HepG2 (cell line): ENCODE results near the gene TSACC. TPM values are rescaled to one million over a fixed set of nuclear protein-coding genes. Genes with fewer than 3 reads are reported as not detected.
A peak's percentile ranks its signal among the peaks of the same experiment; 100 is the strongest.

Experiments used
- AHR ChIP-seq: IDR thresholded peaks from 2 replicates; pipeline ENCODE4 v1.6.1; 2018; ENCODE audit warnings: missing genetic modification reagents, missing compliant biosample characterization
- CCAR2 ChIP-seq: fragments of 200-400 bp; formaldehyde crosslinking; optimal IDR thresholded peaks from 2 replicates; pipeline ENCODE3; 2018; ENCODE audit warnings: low read depth, mild to moderate bottlenecking, low read length, moderate library complexity
- CCDC6 ChIP-seq: sonication (generic); formaldehyde crosslinking; IDR thresholded peaks from 2 replicates; pipeline ENCODE4 v1.8.1; 2022; ENCODE audit warnings: mild to moderate bottlenecking, missing genetic modification reagents, moderate library complexity
- FOXA1 ChIP-seq, 2 experiments: fragments of 450-650 bp in 1 of 2; sonication (generic) in 1 of 2; formaldehyde crosslinking in 1 of 2; IDR thresholded peaks; 2 replicates each; pipeline versions ENCODE4 v1.4.0 to v1.6.1; 2016 to 2020; ENCODE audit warnings: missing genetic modification reagents in 1 of 2
- GATAD2A ChIP-seq: IDR thresholded peaks from 2 replicates; pipeline ENCODE4 v1.6.1; 2016
- GFI1 ChIP-seq: sonication (generic); formaldehyde crosslinking; IDR thresholded peaks from 2 replicates; pipeline ENCODE4 v1.5.0; 2020; ENCODE audit warnings: missing genetic modification reagents, mild to moderate bottlenecking, borderline replicate concordance
- MBNL3 ChIP-seq: fragments of 250-450 bp; sonication (Bioruptor Pico); conservative IDR thresholded peaks from 2 replicates; pipeline ENCODE4 v1.8.0; 2022; ENCODE audit warnings: mild to moderate bottlenecking, inconsistent platforms
- NR2F2 ChIP-seq: IDR thresholded peaks from 2 replicates; pipeline ENCODE4 v1.6.1; 2012; ENCODE audit warnings: low read depth, inconsistent platforms, borderline replicate concordance
- NR2F6 ChIP-seq, 2 experiments: IDR thresholded peaks; 2 replicates each; pipeline ENCODE4 v1.6.1; 2016; ENCODE audit warnings: antibody characterized with exemption in 1 of 2, mild to moderate bottlenecking in 1 of 2
- TBP ChIP-seq: sonication (generic); formaldehyde crosslinking; IDR thresholded peaks from 2 replicates; pipeline ENCODE4 v1.5.0; 2020; ENCODE audit warnings: missing genetic modification reagents
- TGIF2 ChIP-seq: IDR thresholded peaks from 2 replicates; pipeline ENCODE4 v1.6.1; 2016; ENCODE audit warnings: control low read depth, missing compliant biosample characterization
- ZC3H13 ChIP-seq: sonication (generic); formaldehyde crosslinking; IDR thresholded peaks from 2 replicates; pipeline ENCODE4 v1.8.1; 2023; ENCODE audit warnings: mild to moderate bottlenecking, missing genetic modification reagents, moderate library complexity
- ZNF510 ChIP-seq: sonication (generic); formaldehyde crosslinking; IDR thresholded peaks from 2 replicates; pipeline ENCODE4 v1.4.0; 2020; ENCODE audit warnings: low read depth, mild to moderate bottlenecking, missing genetic modification reagents
- ZNF549 ChIP-seq: sonication (generic); formaldehyde crosslinking; IDR thresholded peaks from 2 replicates; pipeline ENCODE4 v1.5.0; 2020; ENCODE audit warnings: missing genetic modification reagents
- ZNF598 ChIP-seq: sonication (generic); formaldehyde crosslinking; IDR thresholded peaks from 2 replicates; pipeline ENCODE4 v1.5.1; 2020; ENCODE audit warnings: mild to moderate bottlenecking, missing genetic modification reagents, borderline replicate concordance
- ZNF761 ChIP-seq: sonication (generic); formaldehyde crosslinking; conservative IDR thresholded peaks from 2 replicates; pipeline ENCODE4 v1.4.0; 2020; ENCODE audit warnings: mild to moderate bottlenecking, missing genetic modification reagents
- ZNF839 ChIP-seq: sonication (generic); formaldehyde crosslinking; IDR thresholded peaks from 2 replicates; pipeline ENCODE4 v1.4.0; 2020; ENCODE audit warnings: missing genetic modification reagents, mild to moderate bottlenecking, borderline replicate concordance
- polyA plus RNA-seq, 8 experiments: library from polyadenylated mRNA; depleted of rRNA in 3 of 8; stranded (reverse) in 7 of 8; unstranded in 1 of 8; fragments of >200 nt; fragmentation: Illumina TruSeq in 4 of 8; extraction: Trizol in 4 of 8; gene quantifications; 2 replicates each; pipeline versions ENCODE4 v1.2.1 to v1.2.3, GENCODE V29; 2011 to 2016; ENCODE audit warnings: low read depth in 4 of 8, missing spikeins in 1 of 8, mixed read lengths in 1 of 8; ENCODE audit not compliant: insufficient read depth in 1 of 8
- total RNA-seq, 5 experiments: library from RNA; depleted of rRNA; stranded (reverse); fragments of >200 nt; fragmentation: Illumina TruSeq; extraction: Trizol; gene quantifications; 2 replicates each; pipeline ENCODE4 v1.2.3, GENCODE V29; 2016; ENCODE audit warnings: low read depth in 1 of 5
- TF ChIP-seq, protein P1 (sequence below): sonication (generic); formaldehyde crosslinking; IDR thresholded peaks from 2 replicates; pipeline ENCODE4 v1.4.0; 2020; ENCODE audit warnings: low read depth, mild to moderate bottlenecking, missing genetic modification reagents
- TF ChIP-seq, protein P2 (sequence below): sonication (generic); IDR thresholded peaks from 2 replicates; pipeline ENCODE4 v1.6.1; 2016; ENCODE audit warnings: low read depth, borderline replicate concordance
- TF ChIP-seq, protein P3 (sequence below): sonication (generic); formaldehyde crosslinking; IDR thresholded peaks from 2 replicates; pipeline ENCODE4 v1.5.0; 2020; ENCODE audit warnings: missing genetic modification reagents
- TF ChIP-seq, protein P4 (sequence below): sonication (generic); formaldehyde crosslinking; IDR thresholded peaks from 2 replicates; pipeline ENCODE4 v1.9.0; 2022; ENCODE audit warnings: low read depth, missing genetic modification reagents
- TF ChIP-seq, protein P5 (sequence below), 2 experiments: fragments of 450-650 bp in 1 of 2; sonication (generic) in 1 of 2; formaldehyde crosslinking; IDR thresholded peaks; 2 replicates each; pipeline versions ENCODE4 v1.5.0 to v1.8.0; 2020 to 2022; ENCODE audit warnings: mild to moderate bottlenecking in 1 of 2, missing genetic modification reagents in 1 of 2
- TF ChIP-seq, protein P6 (sequence below): sonication (generic); formaldehyde crosslinking; conservative IDR thresholded peaks from 2 replicates; pipeline ENCODE4 v1.4.0; 2020; ENCODE audit warnings: missing genetic modification reagents

TSACC gene
- total and polyA plus RNA-seq, 2 of the 13 experiments (the other 11 are each of a cell fraction or from before 2014, with no cell fraction given), result 1.5 to 2.6 TPM

DNA sequence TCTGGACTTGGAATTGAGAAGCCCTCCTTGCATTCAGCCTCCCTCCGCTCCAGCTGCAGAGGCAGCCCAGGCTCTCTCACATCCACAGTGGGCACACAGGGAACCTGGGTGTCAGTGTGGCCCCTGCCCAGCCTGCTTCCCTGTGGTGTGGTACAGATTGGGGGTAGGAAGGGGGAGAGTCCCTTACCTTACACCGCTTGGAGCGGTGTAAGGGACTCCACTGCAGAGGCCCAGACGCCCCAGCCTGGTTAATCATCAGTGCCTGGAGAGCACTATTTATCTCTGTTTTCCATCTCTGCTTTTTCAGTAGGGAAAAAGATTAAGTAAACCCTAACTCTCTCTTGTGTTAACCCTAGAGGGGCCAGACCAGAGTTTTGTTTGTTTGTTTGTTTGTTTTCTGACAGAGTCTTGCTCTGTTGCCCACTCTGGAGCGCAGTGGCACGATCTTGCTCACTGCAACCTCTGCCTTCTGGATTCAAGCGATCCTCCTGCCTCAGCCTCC is 29.9 kb downstream of the TSACC start (continued):
- TF ChIP-seq, protein P1, sequence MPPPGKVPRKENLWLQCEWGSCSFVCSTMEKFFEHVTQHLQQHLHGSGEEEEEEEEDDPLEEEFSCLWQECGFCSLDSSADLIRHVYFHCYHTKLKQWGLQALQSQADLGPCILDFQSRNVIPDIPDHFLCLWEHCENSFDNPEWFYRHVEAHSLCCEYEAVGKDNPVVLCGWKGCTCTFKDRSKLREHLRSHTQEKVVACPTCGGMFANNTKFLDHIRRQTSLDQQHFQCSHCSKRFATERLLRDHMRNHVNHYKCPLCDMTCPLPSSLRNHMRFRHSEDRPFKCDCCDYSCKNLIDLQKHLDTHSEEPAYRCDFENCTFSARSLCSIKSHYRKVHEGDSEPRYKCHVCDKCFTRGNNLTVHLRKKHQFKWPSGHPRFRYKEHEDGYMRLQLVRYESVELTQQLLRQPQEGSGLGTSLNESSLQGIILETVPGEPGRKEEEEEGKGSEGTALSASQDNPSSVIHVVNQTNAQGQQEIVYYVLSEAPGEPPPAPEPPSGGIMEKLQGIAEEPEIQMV, result no peak
- TF ChIP-seq ZC3H13 (no peak), MBNL3 (CRISPR knock-in tag) (no peak), ZNF598 (no peak), NR2F2 (no peak), ZNF761 (CRISPR knock-in tag) (no peak), ZNF549 (CRISPR knock-in tag) (no peak), NR2F6 (IDR thresholded peaks at IDR 0.05) (0 out of 2 replicates have a peak, but pooled peaks have one; percentile 13), NR2F6 (CRISPR knock-in tag; IDR thresholded peaks at IDR 0.05) (peak; percentile 31), GATAD2A (CRISPR knock-in tag) (no peak), TGIF2 (no peak), CCDC6 (CRISPR knock-in tag) (peak; percentile 57; the same call in 1 of the 2 replicates), ZNF839 (CRISPR knock-in tag) (no peak), TBP (CRISPR knock-in tag) (no peak), FOXA1 (IDR thresholded peaks at IDR 0.05) (no peak), FOXA1 (CRISPR knock-in tag; IDR thresholded peaks at IDR 0.05) (no peak), AHR (no peak), ZNF510 (CRISPR knock-in tag) (no peak), GFI1 (CRISPR knock-in tag) (no peak), CCAR2 (no peak)
- TF ChIP-seq, protein P2, sequence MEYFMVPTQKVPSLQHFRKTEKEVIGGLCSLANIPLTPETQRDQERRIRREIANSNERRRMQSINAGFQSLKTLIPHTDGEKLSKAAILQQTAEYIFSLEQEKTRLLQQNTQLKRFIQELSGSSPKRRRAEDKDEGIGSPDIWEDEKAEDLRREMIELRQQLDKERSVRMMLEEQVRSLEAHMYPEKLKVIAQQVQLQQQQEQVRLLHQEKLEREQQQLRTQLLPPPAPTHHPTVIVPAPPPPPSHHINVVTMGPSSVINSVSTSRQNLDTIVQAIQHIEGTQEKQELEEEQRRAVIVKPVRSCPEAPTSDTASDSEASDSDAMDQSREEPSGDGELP, result no peak
- TF ChIP-seq, protein P3, sequence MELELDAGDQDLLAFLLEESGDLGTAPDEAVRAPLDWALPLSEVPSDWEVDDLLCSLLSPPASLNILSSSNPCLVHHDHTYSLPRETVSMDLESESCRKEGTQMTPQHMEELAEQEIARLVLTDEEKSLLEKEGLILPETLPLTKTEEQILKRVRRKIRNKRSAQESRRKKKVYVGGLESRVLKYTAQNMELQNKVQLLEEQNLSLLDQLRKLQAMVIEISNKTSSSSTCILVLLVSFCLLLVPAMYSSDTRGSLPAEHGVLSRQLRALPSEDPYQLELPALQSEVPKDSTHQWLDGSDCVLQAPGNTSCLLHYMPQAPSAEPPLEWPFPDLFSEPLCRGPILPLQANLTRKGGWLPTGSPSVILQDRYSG (CRISPR knock-in tag), result no peak
- TF ChIP-seq, protein P4, sequence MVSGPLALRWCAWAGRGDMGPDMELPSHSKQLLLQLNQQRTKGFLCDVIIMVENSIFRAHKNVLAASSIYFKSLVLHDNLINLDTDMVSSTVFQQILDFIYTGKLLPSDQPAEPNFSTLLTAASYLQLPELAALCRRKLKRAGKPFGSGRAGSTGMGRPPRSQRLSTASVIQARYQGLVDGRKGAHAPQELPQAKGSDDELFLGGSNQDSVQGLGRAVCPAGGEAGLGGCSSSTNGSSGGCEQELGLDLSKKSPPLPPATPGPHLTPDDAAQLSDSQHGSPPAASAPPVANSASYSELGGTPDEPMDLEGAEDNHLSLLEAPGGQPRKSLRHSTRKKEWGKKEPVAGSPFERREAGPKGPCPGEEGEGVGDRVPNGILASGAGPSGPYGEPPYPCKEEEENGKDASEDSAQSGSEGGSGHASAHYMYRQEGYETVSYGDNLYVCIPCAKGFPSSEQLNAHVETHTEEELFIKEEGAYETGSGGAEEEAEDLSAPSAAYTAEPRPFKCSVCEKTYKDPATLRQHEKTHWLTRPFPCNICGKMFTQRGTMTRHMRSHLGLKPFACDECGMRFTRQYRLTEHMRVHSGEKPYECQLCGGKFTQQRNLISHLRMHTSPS, result no peak
- TF ChIP-seq, protein P5, sequence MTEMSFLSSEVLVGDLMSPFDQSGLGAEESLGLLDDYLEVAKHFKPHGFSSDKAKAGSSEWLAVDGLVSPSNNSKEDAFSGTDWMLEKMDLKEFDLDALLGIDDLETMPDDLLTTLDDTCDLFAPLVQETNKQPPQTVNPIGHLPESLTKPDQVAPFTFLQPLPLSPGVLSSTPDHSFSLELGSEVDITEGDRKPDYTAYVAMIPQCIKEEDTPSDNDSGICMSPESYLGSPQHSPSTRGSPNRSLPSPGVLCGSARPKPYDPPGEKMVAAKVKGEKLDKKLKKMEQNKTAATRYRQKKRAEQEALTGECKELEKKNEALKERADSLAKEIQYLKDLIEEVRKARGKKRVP (CRISPR knock-in tag; IDR thresholded peaks at IDR 0.05), result no peak
- TF ChIP-seq, protein P6, sequence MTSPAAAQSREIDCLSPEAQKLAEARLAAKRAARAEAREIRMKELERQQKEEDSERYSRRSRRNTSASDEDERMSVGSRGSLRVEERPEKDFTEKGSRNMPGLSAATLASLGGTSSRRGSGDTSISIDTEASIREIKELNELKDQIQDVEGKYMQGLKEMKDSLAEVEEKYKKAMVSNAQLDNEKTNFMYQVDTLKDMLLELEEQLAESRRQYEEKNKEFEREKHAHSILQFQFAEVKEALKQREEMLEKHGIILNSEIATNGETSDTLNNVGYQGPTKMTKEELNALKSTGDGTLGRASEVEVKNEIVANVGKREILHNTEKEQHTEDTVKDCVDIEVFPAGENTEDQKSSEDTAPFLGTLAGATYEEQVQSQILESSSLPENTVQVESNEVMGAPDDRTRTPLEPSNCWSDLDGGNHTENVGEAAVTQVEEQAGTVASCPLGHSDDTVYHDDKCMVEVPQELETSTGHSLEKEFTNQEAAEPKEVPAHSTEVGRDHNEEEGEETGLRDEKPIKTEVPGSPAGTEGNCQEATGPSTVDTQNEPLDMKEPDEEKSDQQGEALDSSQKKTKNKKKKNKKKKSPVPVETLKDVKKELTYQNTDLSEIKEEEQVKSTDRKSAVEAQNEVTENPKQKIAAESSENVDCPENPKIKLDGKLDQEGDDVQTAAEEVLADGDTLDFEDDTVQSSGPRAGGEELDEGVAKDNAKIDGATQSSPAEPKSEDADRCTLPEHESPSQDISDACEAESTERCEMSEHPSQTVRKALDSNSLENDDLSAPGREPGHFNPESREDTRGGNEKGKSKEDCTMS (CRISPR knock-in tag), result no peak
